ENCODE results near the gene PPFIA1. TPM values are rescaled to one million over a fixed set of nuclear protein-coding genes. Genes with fewer than 3 reads are reported as not detected.
"Not testable (repeated sequence)": the region's sequence is repeated elsewhere in the genome, so short reads cannot be mapped to it uniquely, and the experiment has no call there.

Gene PPFIA1
- total RNA-seq, 6 experiments from 2014 or later = 29.4 to 40.0 (median 32.7) TPM

GRCh38 chr11:70290361-70291065 lies 20.0 kb downstream of the PPFIA1 start:
- H3K27me3 Mint-ChIP-seq (ENCODE audit: insufficient read depth) = no peaks in the 10 kb centered on the region
- H3K36me3 Mint-ChIP-seq (ENCODE audit: low read depth) = peaks cover 16% of the 10 kb centered on the region

GRCh38 chr11:70292166-70292565 lies 21.7 kb downstream of the PPFIA1 start:
- H3K4me1 Mint-ChIP-seq (ENCODE audit: low read depth) = peaks cover 7% of the 10 kb centered on the region
- no peaks in the 10 kb centered on the region for H3K27me3 Mint-ChIP-seq (ENCODE audit: insufficient read depth)
- no peak for DNase-seq
- H3K27ac Mint-ChIP-seq = no peak overlapping the region
- H3K9me3 Mint-ChIP-seq = no peaks in the 10 kb centered on the region
- no peak overlapping the region for H3K4me3 Mint-ChIP-seq
- H3K36me3 Mint-ChIP-seq (ENCODE audit: low read depth) = peaks cover 11% of the 10 kb centered on the region
- no peak for TF ChIP-seq CTCF (IDR thresholded peaks at IDR 0.05)

More at GRCh38 chr11:70290361-70291065, 20.0 kb downstream of the PPFIA1 start:
- TF ChIP-seq CTCF (IDR thresholded peaks at IDR 0.05) = no peak
- no peak overlapping the region for H3K27ac Mint-ChIP-seq
- no peak for DNase-seq
- H3K9me3 Mint-ChIP-seq = no peaks in the 10 kb centered on the region
- no peaks in the 10 kb centered on the region for H3K4me1 Mint-ChIP-seq (ENCODE audit: low read depth)
- H3K4me3 Mint-ChIP-seq = no peak overlapping the region

GRCh38 chr11:70292863-70293262 lies 22.4 kb downstream of the PPFIA1 start:
- no peaks in the 10 kb centered on the region for H3K9me3 Mint-ChIP-seq
- peaks cover 11% of the 10 kb centered on the region for H3K36me3 Mint-ChIP-seq (ENCODE audit: low read depth)
- H3K27me3 Mint-ChIP-seq (ENCODE audit: insufficient read depth) = no peaks in the 10 kb centered on the region
- no peak overlapping the region for H3K4me3 Mint-ChIP-seq
- TF ChIP-seq CTCF (IDR thresholded peaks at IDR 0.05) = no peak
- no peak for DNase-seq
- peaks cover 14% of the 10 kb centered on the region for H3K4me1 Mint-ChIP-seq (ENCODE audit: low read depth)
- H3K27ac Mint-ChIP-seq = no peak overlapping the region

GRCh38 chr11:70295166-70295565 lies 24.7 kb downstream of the PPFIA1 start:
- H3K4me3 Mint-ChIP-seq; H3K27ac Mint-ChIP-seq; H3K9me3 Mint-ChIP-seq; H3K36me3 Mint-ChIP-seq (ENCODE audit: low read depth); DNase-seq; H3K27me3 Mint-ChIP-seq (ENCODE audit: insufficient read depth): not testable (repeated sequence)
- peaks cover 23% of the 10 kb centered on the region for H3K4me1 Mint-ChIP-seq (ENCODE audit: low read depth)

GRCh38 chr11:70296681-70297080 lies 26.2 kb downstream of the PPFIA1 start:
- Mint-ChIP-seq H3K4me3 (no peak overlapping the region), H3K36me3 (ENCODE audit: low read depth) (peaks cover 10% of the 10 kb centered on the region), H3K4me1 (ENCODE audit: low read depth) (peaks cover 23% of the 10 kb centered on the region), H3K9me3 (no peaks in the 10 kb centered on the region), H3K27ac (peak overlapping the region; percentile 53; the same call in 1 of the 2 replicates), H3K27me3 (ENCODE audit: insufficient read depth) (peaks cover 1% of the 10 kb centered on the region; the same call in 1 of the 2 replicates)
- DNase-seq = no peak
- TF ChIP-seq CTCF (IDR thresholded peaks at IDR 0.05) = no peak

- DNase-seq = no peak
- Mint-ChIP-seq H3K27me3 (ENCODE audit: insufficient read depth) (peaks cover 1% of the 10 kb centered on the region; the same call in 1 of the 2 replicates), H3K4me1 (ENCODE audit: low read depth) (peaks cover 30% of the 10 kb centered on the region), H3K9me3 (no peaks in the 10 kb centered on the region), H3K27ac (peak overlapping the region; percentile 53), H3K36me3 (ENCODE audit: low read depth) (peaks cover 10% of the 10 kb centered on the region), H3K4me3 (no peak overlapping the region)
- TF ChIP-seq CTCF (IDR thresholded peaks at IDR 0.05) = no peak
These were observed 26.9 kb downstream of the PPFIA1 start for GRCh38 chr11:70297341-70297740.
